IPS-15b (cell line): ENCODE data around the gene SOST.

ENCODE experiments used
- H3K27me3 ChIP-seq: one replicate; pipeline ENCODE4 v1.6.1; 2013; ENCODE audit warnings: low read length; ENCODE audit not compliant: control insufficient read depth, insufficient read depth
- H3K36me3 ChIP-seq: one replicate; pipeline ENCODE4 v1.6.1; 2013; ENCODE audit warnings: low read length; ENCODE audit not compliant: control insufficient read depth, insufficient read depth
- H3K4me1 ChIP-seq: one replicate; pipeline ENCODE4 v1.6.1; 2013; ENCODE audit warnings: mild to moderate bottlenecking, low read length; ENCODE audit not compliant: control insufficient read depth, insufficient read depth
- H3K4me3 ChIP-seq: one replicate; pipeline ENCODE4 v1.5.1; 2013; ENCODE audit warnings: low read depth, low read length
- H3K9ac ChIP-seq: one replicate; pipeline ENCODE4 v1.6.1; 2013; ENCODE audit warnings: low read depth, mild to moderate bottlenecking, low read length
- H3K9me3 ChIP-seq: one replicate; pipeline ENCODE4 v1.6.1; 2013; ENCODE audit warnings: mild to moderate bottlenecking, low read length; ENCODE audit not compliant: control insufficient read depth, insufficient read depth

The SOST gene

DNA sequence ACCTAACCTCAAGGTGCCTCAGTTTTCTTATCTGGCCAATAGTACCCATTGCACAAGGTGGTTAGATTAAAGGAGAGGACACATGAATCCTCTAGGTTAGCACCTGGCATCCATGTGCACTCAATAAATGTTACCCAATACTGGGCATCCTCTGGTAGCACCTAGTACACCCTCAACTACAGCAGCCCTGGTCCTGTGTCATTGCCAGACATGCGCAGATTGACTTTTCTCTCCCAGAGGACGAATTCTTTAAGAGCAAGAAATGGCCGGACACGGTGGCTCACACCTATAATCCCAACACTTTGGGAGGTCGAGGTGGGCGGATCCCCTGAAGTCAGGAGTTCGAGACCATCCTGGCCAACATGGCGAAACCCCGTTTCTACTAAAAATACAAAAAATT is 12.9 kb upstream of the SOST start:
- peaks cover 36% of the 10 kb centered on the region for H3K36me3 ChIP-seq
- H3K27me3 ChIP-seq = no peaks in the 10 kb centered on the region
- no peaks in the 10 kb centered on the region for H3K4me1 ChIP-seq

DNA sequence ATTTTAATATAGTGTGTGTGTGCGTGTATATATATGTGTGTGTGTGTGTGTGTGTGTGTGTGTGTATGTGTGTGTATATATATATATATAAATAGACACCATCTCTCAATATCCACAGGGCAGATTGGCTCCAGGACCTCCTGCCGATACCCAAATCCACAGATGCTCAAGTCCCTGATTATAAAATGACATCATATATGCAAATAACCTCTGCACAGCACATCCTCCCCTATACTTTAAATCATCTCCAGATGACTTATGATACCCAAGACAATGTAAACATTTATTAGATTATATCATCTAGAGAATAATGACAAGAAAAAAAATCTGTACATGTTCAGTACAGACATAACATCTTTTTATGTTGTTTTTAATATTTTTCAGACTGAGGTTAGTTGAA is 12.4 kb upstream of the SOST start:
- Histone ChIP-seq H3K4me1 (no peaks in the 10 kb centered on the region), H3K9ac (no peak overlapping the region), H3K9me3 (no peaks in the 10 kb centered on the region), H3K27me3 (no peaks in the 10 kb centered on the region), H3K36me3 (peaks cover 36% of the 10 kb centered on the region), H3K4me3 (no peak overlapping the region)

More for the DNA sequence above, 12.9 kb upstream of the SOST start:
- Histone ChIP-seq H3K9me3 (no peaks in the 10 kb centered on the region), H3K4me3 (no peak overlapping the region), H3K9ac (no peak overlapping the region)

DNA sequence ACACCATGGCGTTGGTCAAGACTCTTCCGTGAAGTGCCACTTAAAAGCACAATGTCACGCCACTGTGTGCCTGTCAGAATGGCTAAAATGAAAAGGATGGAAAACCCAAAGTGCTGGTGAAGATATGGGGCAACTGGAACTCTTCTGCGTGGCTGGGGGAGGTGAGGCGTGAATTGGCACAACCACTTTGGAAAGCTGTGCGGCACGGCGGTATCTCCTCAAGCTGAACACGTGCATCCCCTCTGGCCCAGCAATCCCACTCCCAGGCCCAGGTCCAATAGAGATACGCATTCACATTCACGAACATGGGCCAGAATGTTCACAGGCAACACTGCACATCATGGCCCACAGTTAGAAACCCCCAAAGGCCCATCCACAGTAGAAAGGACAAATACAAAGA is 11.3 kb upstream of the SOST start:
- Histone ChIP-seq H3K9me3 (no peaks in the 10 kb centered on the region), H3K4me3 (no peak overlapping the region), H3K36me3 (peaks cover 31% of the 10 kb centered on the region), H3K4me1 (no peaks in the 10 kb centered on the region), H3K27me3 (no peaks in the 10 kb centered on the region), H3K9ac (no peak overlapping the region)

DNA sequence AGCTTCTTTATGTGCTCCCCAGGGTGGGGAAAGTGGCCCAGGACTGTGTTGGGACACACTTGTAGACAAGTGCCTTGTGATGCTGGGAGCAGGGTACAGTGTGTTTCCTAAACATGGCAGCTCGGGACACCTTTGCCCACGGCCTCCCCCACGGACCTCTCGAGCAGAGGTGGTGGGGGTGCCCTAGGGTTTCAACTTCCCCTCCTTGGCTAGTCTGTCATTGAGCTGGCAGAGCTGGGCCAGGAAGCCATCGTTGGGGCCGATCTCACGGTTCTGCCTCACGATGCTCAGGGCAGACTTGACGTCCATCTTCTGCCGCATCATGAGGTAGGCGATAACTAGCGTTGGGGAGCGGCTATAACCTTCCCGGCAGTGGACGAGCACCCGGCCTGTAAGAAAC is 10.8 kb upstream of the SOST start:
- H3K36me3 ChIP-seq = peaks cover 28% of the 10 kb centered on the region

DNA sequence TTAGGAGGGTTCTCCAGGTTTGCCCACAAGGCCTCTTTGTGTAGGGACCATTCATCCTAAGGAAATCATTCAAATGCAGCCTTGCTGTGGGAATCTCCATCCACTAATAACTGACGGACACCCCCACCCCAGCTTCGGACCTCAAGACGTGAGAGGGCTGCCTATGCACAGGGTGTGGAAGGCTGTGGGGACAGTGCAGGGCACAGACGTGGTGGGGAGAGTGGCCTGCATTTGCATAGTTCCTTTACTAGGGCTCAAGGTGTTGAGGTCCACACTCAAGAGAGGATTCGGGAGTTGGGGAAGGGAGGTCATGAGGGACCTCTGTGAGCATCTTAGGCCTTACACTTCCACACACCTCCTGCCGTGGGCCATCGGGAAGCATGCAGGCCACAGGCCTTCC is 10.4 kb upstream of the SOST start:
- Histone ChIP-seq H3K27me3 (no peaks in the 10 kb centered on the region), H3K9me3 (no peaks in the 10 kb centered on the region), H3K4me3 (no peak overlapping the region), H3K4me1 (no peaks in the 10 kb centered on the region), H3K36me3 (peaks cover 24% of the 10 kb centered on the region), H3K9ac (no peak overlapping the region)

More for the DNA sequence above, 10.8 kb upstream of the SOST start:
- H3K9ac ChIP-seq = no peak overlapping the region
- no peaks in the 10 kb centered on the region for H3K27me3 ChIP-seq
- no peaks in the 10 kb centered on the region for H3K4me1 ChIP-seq
- H3K4me3 ChIP-seq = no peak overlapping the region
- H3K9me3 ChIP-seq = no peaks in the 10 kb centered on the region

DNA sequence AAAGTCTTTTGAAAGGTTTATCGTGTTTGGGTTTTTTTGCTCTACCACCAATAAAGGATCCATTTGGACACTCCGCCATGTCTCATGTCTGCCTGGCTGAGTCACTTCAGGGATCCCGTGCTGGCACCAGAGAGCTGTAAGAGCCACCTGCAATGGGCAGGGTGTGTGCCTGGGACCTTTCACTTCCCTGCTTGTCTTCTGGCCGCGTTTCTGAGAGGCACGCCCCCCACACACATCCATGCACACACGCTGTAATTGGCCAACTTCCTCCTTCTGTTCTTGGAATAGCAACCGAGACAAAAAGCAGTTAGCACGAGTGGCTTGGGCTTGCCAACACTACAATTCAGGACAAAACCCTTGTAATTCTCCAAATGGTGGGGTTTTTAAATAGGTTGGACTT is 9.8 kb upstream of the SOST start:
- H3K4me3 ChIP-seq = no peak overlapping the region
- no peak overlapping the region for H3K9ac ChIP-seq
- no peaks in the 10 kb centered on the region for H3K4me1 ChIP-seq
- peaks cover 21% of the 10 kb centered on the region for H3K36me3 ChIP-seq
- no peaks in the 10 kb centered on the region for H3K9me3 ChIP-seq
- H3K27me3 ChIP-seq = no peaks in the 10 kb centered on the region

DNA sequence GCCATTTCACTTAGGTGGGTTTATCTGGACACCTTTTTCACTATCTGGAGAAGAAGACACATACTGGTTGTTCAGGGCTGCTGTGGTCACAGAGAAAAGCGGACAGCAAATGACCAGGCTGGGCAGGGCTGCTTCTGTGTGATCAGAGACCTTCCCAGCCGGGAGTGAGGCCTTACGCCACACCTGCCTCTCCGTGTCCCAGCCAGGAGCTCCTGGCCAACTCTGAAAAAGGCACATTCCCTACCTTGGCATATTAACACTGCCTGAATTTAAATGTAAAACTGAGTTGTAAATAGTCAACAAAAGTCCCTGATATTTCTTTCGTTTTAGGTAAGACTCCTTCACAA is 9.1 kb upstream of the SOST start:
- Histone ChIP-seq H3K4me3 (no peak overlapping the region), H3K9ac (no peak overlapping the region), H3K4me1 (no peaks in the 10 kb centered on the region), H3K27me3 (no peaks in the 10 kb centered on the region), H3K9me3 (no peaks in the 10 kb centered on the region), H3K36me3 (peaks cover 16% of the 10 kb centered on the region)

DNA sequence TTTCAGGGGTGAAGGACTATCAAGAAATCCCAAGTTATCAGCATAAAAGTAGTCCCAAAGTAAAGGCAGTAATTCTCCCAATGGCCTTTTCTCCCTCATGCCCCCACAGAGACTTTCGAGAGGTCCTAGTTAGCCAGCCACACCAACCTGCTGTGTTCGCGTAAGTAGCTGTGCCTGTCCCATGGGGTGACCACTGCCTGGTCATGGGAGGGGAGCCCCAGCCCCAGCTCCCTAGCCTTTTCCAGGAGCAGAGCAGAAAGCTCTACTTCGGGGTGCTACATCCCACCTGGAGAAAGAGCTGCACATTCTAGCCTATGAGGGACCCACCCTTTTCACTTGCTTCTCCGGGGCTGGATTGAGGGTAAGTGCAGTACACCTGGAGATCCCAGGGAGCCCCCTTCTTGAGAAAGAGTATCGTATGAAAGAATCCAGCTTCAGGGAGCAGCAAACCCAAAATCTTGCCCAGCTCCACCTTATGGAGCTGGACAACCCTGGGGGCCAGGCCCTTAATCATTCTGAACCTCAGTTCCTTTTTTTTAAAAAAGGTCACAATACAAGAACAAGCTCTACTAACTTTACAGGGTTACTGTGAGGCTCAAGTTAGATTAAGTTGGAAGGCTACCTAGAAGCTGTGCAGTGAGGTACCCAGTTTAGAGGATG is 8.6 kb upstream of the SOST start:
- H3K4me1 ChIP-seq = no peaks in the 10 kb centered on the region
- H3K4me3 ChIP-seq = no peak overlapping the region
- H3K27me3 ChIP-seq = no peaks in the 10 kb centered on the region
- H3K9me3 ChIP-seq = no peaks in the 10 kb centered on the region
- H3K9ac ChIP-seq = no peak overlapping the region
- H3K36me3 ChIP-seq = peaks cover 12% of the 10 kb centered on the region

DNA sequence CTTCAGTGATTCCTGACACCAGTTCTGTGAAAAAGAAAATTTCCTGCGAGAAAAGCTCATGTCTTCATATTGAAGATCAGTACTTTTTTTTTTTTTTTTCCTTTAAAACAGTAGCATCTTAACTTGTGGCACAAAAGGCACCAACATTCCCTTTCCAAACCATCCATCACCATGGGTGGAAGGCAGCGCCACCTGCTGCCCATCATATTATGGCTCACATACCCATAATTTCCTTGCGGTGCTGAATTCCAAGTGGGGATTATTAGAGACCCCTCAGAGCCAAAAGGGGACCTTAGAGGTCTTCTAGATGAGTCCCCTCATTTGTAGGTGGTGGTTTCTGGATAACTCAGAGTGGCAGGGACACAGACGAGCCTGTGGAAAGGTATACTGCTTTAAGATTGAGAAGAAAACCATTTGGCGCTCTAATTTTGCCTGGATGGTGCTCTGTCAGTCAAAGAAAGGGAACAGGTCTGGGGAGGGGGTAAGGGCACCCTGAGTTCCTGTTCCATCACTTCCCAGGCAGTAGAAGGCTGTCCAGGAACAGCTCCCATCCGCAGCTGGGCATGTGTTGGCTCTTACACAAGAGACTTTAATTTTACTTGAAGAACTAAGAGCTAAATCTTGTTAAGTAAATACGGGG is 7.9 kb upstream of the SOST start:
- H3K4me3 ChIP-seq = no peak overlapping the region
- no peak overlapping the region for H3K9ac ChIP-seq
- H3K4me1 ChIP-seq = no peaks in the 10 kb centered on the region
- no peaks in the 10 kb centered on the region for H3K27me3 ChIP-seq
- peaks cover 11% of the 10 kb centered on the region for H3K36me3 ChIP-seq
- H3K9me3 ChIP-seq = no peaks in the 10 kb centered on the region

DNA sequence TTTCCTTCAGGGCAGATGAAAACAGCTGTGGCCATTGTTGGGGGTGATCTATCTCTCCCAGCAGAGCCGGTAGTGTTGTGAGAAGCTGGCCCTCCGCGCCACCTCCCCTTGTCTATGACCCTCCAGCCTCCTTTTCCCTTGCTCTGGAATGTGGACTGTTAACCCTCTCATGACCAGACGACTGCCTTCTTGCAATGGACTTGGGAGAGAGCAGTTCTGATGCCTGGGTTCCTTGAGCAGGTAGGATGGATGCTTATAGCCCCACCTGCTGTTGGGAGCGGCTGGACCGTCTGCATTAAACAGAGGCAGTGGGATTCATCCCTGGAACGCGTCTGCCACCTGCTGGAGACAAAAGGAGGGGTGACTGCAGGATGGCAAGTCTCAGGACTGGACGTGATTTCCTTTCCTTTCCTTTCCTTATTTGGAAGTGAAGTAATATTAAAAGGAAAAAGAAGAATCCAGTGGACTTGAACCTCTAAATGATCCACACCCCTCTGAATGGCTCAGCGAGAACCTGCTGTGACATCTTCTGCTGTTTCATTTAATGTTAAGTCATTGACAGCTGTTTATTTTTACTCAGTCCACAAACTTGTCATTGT is 1.8 kb upstream of the SOST start:
- Histone ChIP-seq H3K9ac (no peak overlapping the region), H3K4me3 (no peak overlapping the region)

DNA sequence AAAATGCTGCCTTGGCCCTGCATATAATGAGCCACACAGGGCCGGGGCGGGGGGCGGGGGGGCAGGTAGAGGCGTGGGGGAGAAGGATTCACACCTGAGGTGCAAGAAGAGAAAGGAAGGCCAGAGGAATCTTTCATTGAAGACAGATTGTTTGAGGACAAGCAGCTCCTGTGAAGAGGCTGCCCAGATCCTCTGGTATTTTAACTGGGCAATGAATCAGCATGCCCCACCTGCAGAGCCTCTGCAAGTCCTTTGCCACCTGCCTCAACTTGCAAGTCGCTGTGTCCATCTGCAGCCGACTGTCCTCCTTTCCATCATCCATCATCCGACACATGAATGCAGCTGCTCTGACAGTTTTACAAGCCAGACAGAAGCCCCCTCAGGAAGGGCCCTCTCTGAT is 1.2 kb upstream of the SOST start:
- Histone ChIP-seq H3K36me3 (no peaks in the 10 kb centered on the region), H3K9ac (no peak overlapping the region), H3K4me1 (peaks cover 5% of the 10 kb centered on the region), H3K9me3 (no peaks in the 10 kb centered on the region), H3K4me3 (no peak overlapping the region), H3K27me3 (peaks cover 14% of the 10 kb centered on the region)

More for the DNA sequence above, 1.8 kb upstream of the SOST start:
- peaks cover 14% of the 10 kb centered on the region for H3K27me3 ChIP-seq
- no peaks in the 10 kb centered on the region for H3K9me3 ChIP-seq
- no peaks in the 10 kb centered on the region for H3K36me3 ChIP-seq
- H3K4me1 ChIP-seq = peaks cover 5% of the 10 kb centered on the region

DNA sequence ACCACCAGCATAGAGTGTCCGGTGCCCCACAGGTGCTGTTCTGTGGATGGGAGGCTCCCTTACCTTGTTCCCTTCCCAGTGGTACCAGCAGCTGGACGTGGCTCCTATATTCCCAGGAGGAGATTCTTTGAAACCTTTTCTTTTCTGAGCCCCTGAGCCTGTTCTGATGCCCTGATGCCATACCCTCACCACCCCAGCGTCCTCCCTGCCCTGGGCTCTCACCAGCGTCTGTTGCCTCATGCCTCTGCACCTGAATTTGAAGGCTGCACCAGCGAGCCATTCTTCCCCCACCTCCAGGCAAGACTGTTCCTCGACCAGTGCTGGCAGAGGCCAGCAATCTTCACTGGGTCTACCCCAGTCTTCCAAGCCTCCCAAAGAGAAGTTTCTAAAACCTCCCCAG is 505 bp downstream of the SOST start:
- Histone ChIP-seq H3K9ac (no peak overlapping the region), H3K27me3 (peaks cover 23% of the 10 kb centered on the region), H3K4me3 (no peak overlapping the region), H3K9me3 (no peaks in the 10 kb centered on the region), H3K36me3 (no peaks in the 10 kb centered on the region), H3K4me1 (peaks cover 5% of the 10 kb centered on the region)
